ENCODE results near the gene TMEM250. TPM values are rescaled to one million over a fixed set of nuclear protein-coding genes. Genes with fewer than 3 reads are reported as not detected.

The TMEM250 gene
- polyA plus RNA-seq, 3 donors from 2014 or later = 44.3 to 78.6 (median 44.6) TPM

GRCh38 chr9:136088939-136089696 lies 29.6 kb downstream of the TMEM250 start:
- Mint-ChIP-seq H3K9me3 (peaks cover 0 to 2% (median 0%) of the 10 kb centered on the region in 6 donors), H3K27ac (peak overlapping the region in 5 of 6 donors; percentile 20 to 80 (median 67)), H3K27me3 (ENCODE audit: low read depth in 3 of 3) (peaks cover 0 to 4% (median 2%) of the 10 kb centered on the region in 3 donors), H3K4me3 (peak overlapping the region in 1 of 5 donors; percentile 54), H3K36me3 (no peaks in the 10 kb centered on the region), H3K4me1 (peaks cover 30 to 38% of the 10 kb centered on the region in 2 donors)
- DNase-seq = peak; percentile 24 to 27 (median 26)

- no peak for DNase-seq
- peak overlapping the region in 1 of 6 donors; percentile 69 for H3K27ac Mint-ChIP-seq
- H3K4me3 Mint-ChIP-seq = peak overlapping the region in 1 of 5 donors; percentile 54
- H3K9me3 Mint-ChIP-seq = peaks cover 0 to 2% (median 0%) of the 10 kb centered on the region in 6 donors
- H3K4me1 Mint-ChIP-seq = peaks cover 30 to 38% of the 10 kb centered on the region in 2 donors
- no peaks in the 10 kb centered on the region for H3K36me3 Mint-ChIP-seq
- H3K27me3 Mint-ChIP-seq (ENCODE audit: low read depth in 3 of 3) = peaks cover 0 to 4% (median 2%) of the 10 kb centered on the region in 3 donors
These were observed 30.2 kb downstream of the TMEM250 start for GRCh38 chr9:136088481-136088938.

GRCh38 chr9:136087741-136088480 lies 30.8 kb downstream of the TMEM250 start:
- peaks cover 0 to 2% (median under 1%) of the 10 kb centered on the region in 3 donors for H3K27me3 Mint-ChIP-seq (ENCODE audit: low read depth in 3 of 3)
- peak overlapping the region in 1 of 6 donors; percentile 30 for H3K27ac Mint-ChIP-seq
- H3K9me3 Mint-ChIP-seq = peaks cover 0 to 2% (median 0%) of the 10 kb centered on the region in 6 donors
- peaks cover 33 to 38% of the 10 kb centered on the region in 2 donors for H3K4me1 Mint-ChIP-seq
- DNase-seq = no peak
- no peak overlapping the region for H3K4me3 Mint-ChIP-seq
- no peaks in the 10 kb centered on the region for H3K36me3 Mint-ChIP-seq

GRCh38 chr9:136086951-136087740 lies 31.5 kb downstream of the TMEM250 start:
- H3K4me1 Mint-ChIP-seq = peaks cover 35 to 38% of the 10 kb centered on the region in 2 donors
- no peak for DNase-seq
- peaks cover 0 to 2% (median 0%) of the 10 kb centered on the region in 6 donors for H3K9me3 Mint-ChIP-seq
- H3K27me3 Mint-ChIP-seq (ENCODE audit: low read depth in 3 of 3) = peaks cover 0 to 2% (median 0%) of the 10 kb centered on the region in 3 donors
- H3K4me3 Mint-ChIP-seq = peak overlapping the region in 1 of 5 donors; percentile 30
- peak overlapping the region in 2 of 6 donors; percentile 18 to 49 for H3K27ac Mint-ChIP-seq
- H3K36me3 Mint-ChIP-seq = no peaks in the 10 kb centered on the region

- H3K4me1 Mint-ChIP-seq = peaks cover 34 to 35% of the 10 kb centered on the region in 2 donors
- H3K4me3 Mint-ChIP-seq = no peak overlapping the region
- H3K27ac Mint-ChIP-seq = peak overlapping the region in 1 of 6 donors; percentile 49
- DNase-seq = no peak
- no peaks in the 10 kb centered on the region for H3K9me3 Mint-ChIP-seq
- H3K27me3 Mint-ChIP-seq (ENCODE audit: low read depth in 3 of 3) = peaks cover 0 to 2% (median 0%) of the 10 kb centered on the region in 3 donors
- H3K36me3 Mint-ChIP-seq = no peaks in the 10 kb centered on the region
These were observed 32.3 kb downstream of the TMEM250 start for GRCh38 chr9:136086213-136086881.

- Mint-ChIP-seq H3K36me3 (no peaks in the 10 kb centered on the region), H3K27ac (no peak overlapping the region), H3K4me3 (no peak overlapping the region), H3K9me3 (no peaks in the 10 kb centered on the region), H3K27me3 (ENCODE audit: low read depth in 3 of 3) (peaks cover 0 to 2% (median 0%) of the 10 kb centered on the region in 3 donors), H3K4me1 (peaks cover 34 to 35% of the 10 kb centered on the region in 2 donors)
- DNase-seq = no peak
These were observed 32.9 kb downstream of the TMEM250 start for GRCh38 chr9:136085815-136086212.

- Mint-ChIP-seq H3K36me3 (no peaks in the 10 kb centered on the region), H3K27ac (peak overlapping the region in 1 of 6 donors; percentile 18), H3K4me1 (peaks cover 30 to 34% of the 10 kb centered on the region in 2 donors), H3K9me3 (no peaks in the 10 kb centered on the region), H3K27me3 (ENCODE audit: low read depth in 3 of 3) (peaks cover 0 to 2% (median 0%) of the 10 kb centered on the region in 3 donors), H3K4me3 (no peak overlapping the region)
- no peak for DNase-seq
These were observed 34.4 kb downstream of the TMEM250 start for GRCh38 chr9:136084063-136084944.

GRCh38 chr9:136083558-136084062 lies 35.1 kb downstream of the TMEM250 start:
- Mint-ChIP-seq H3K4me1 (peaks cover 33 to 36% of the 10 kb centered on the region in 2 donors), H3K27me3 (ENCODE audit: low read depth in 3 of 3) (peaks cover 0 to 2% (median 0%) of the 10 kb centered on the region in 3 donors), H3K36me3 (no peaks in the 10 kb centered on the region), H3K9me3 (no peaks in the 10 kb centered on the region), H3K4me3 (no peak overlapping the region), H3K27ac (no peak overlapping the region)
- no peak for DNase-seq

- Mint-ChIP-seq H3K9me3 (no peaks in the 10 kb centered on the region), H3K36me3 (no peaks in the 10 kb centered on the region), H3K27ac (peak overlapping the region in 1 of 6 donors; percentile 46), H3K4me1 (peaks cover 31 to 36% of the 10 kb centered on the region in 2 donors), H3K27me3 (ENCODE audit: low read depth in 3 of 3) (peaks cover 0 to 2% (median 0%) of the 10 kb centered on the region in 3 donors), H3K4me3 (no peak overlapping the region)
- no peak for DNase-seq
These were observed 35.9 kb downstream of the TMEM250 start for GRCh38 chr9:136082496-136083361.

- no peaks in the 10 kb centered on the region for H3K9me3 Mint-ChIP-seq
- peaks cover 0 to 2% (median 0%) of the 10 kb centered on the region in 3 donors for H3K27me3 Mint-ChIP-seq (ENCODE audit: low read depth in 3 of 3)
- peak overlapping the region in 1 of 6 donors; percentile 22 for H3K27ac Mint-ChIP-seq
- no peak overlapping the region for H3K4me3 Mint-ChIP-seq
- no peaks in the 10 kb centered on the region for H3K36me3 Mint-ChIP-seq
- DNase-seq = no peak
- peaks cover 32 to 41% of the 10 kb centered on the region in 2 donors for H3K4me1 Mint-ChIP-seq
These were observed 36.7 kb downstream of the TMEM250 start for GRCh38 chr9:136081826-136082495.

Measured in immature natural killer cell (primary cell).